Measurements from ENCODE around the gene USH1C.
A peak's percentile ranks its signal among the peaks of the same experiment; 100 is the strongest.

USH1C gene

DNA sequence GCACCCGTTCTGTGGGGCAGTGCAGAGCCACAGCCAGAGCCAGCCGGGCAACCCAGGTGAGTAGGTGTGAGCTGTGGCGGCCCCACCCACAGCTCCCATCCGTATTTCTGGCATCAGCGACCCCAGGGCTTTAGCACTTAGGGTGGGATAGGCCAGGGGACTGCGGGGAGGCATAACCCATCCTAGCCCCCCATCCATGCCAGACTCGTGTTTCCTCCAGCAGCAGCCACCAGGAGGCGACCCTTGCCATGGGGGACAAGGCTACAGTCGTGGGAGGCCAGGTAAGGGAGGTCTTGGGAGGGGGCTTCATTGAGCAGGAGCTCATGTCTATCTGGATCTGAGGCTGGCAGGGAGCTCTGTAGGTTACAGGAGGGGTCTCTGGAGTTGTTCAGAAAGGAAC lies 3.7 kb upstream of the USH1C start:
- peaks cover 11% of the 10 kb centered on the region for H3K4me1 Mint-ChIP-seq
- H3K9me3 Mint-ChIP-seq: no peaks in the 10 kb centered on the region
- H3K27ac Mint-ChIP-seq: no peak overlapping the region
- peaks cover 35% of the 10 kb centered on the region for H3K27me3 Mint-ChIP-seq (ENCODE audit: low read depth)
- peak overlapping the region in 1 of 3 experiments; percentile 72 for H3K4me3 Mint-ChIP-seq
- no peaks in the 10 kb centered on the region for H3K36me3 Mint-ChIP-seq (ENCODE audit: low read depth)
- TF ChIP-seq, protein P1, sequence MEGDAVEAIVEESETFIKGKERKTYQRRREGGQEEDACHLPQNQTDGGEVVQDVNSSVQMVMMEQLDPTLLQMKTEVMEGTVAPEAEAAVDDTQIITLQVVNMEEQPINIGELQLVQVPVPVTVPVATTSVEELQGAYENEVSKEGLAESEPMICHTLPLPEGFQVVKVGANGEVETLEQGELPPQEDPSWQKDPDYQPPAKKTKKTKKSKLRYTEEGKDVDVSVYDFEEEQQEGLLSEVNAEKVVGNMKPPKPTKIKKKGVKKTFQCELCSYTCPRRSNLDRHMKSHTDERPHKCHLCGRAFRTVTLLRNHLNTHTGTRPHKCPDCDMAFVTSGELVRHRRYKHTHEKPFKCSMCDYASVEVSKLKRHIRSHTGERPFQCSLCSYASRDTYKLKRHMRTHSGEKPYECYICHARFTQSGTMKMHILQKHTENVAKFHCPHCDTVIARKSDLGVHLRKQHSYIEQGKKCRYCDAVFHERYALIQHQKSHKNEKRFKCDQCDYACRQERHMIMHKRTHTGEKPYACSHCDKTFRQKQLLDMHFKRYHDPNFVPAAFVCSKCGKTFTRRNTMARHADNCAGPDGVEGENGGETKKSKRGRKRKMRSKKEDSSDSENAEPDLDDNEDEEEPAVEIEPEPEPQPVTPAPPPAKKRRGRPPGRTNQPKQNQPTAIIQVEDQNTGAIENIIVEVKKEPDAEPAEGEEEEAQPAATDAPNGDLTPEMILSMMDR (IDR thresholded peaks at IDR 0.05; ENCODE audit: unreplicated experiment in 3 of 3): peak in 1 of 3 experiments; percentile 0

DNA sequence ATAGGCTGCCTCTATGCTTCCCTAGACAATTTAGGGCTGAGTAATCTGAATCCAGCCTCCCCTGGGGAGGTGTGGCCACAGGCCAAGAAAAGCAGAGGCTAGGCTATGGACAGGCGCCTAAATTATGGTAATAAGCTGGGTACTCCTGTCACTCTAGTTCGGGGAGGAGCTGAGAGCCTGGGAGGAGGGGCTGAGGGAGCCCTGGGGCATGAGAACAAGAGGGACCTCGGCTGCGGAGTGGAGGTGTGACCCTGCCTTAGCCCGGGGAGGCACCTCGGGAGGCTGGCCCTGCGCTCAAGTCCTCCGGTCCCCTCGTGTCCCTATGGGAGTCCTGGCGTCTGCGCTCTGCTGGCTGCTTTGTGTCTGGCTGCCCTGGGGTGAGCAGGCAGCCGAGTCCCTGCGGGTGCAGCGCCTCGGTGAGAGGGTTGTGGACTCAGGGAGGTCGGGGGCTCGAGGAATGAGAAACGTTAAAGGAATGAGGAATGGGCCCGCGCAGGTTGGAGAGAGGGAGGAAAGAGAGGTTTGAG lies 2.9 kb upstream of the USH1C start, which contains the start of gene OTOG:
OTOG (plus strand) TSS at position 209 of the 527 bp plus-strand sequence; CDS start at position 323, 114 bp downstream.
- H3K4me1 Mint-ChIP-seq: peaks cover 16% of the 10 kb centered on the region
- H3K4me3 Mint-ChIP-seq: peak within 1 kb of the TSS; percentile 51 to 72 (median 51)
- no peak within 1 kb of the TSS for H3K27ac Mint-ChIP-seq
- no peaks in the 10 kb centered on the region for H3K9me3 Mint-ChIP-seq
- H3K36me3 Mint-ChIP-seq (ENCODE audit: low read depth): no peaks in the 10 kb centered on the region
- TF ChIP-seq, protein P1 (IDR thresholded peaks at IDR 0.05; ENCODE audit: unreplicated experiment in 3 of 3): no peak
- H3K27me3 Mint-ChIP-seq (ENCODE audit: low read depth): peaks cover 43% of the 10 kb centered on the region

DNA sequence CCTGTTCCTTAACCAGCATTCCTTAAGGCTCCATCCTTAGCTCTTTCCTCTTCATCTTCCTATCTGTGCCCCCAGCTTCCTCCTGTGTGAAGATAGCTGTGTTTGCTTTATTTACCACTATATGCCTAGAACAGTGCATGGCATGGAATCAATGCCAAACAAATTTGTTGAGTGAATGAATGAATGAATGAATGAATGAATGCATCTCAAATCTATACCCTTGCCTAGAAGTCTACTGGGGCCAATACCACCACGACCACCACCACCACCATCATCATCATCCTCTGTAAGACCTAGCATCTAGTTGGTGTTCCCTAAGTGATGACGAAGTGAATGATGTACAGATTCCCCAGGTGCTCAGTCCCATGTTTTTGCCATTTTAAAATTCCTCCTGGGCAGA lies 2.0 kb upstream of the USH1C start:
- H3K36me3 Mint-ChIP-seq (ENCODE audit: low read depth): no peaks in the 10 kb centered on the region

DNA sequence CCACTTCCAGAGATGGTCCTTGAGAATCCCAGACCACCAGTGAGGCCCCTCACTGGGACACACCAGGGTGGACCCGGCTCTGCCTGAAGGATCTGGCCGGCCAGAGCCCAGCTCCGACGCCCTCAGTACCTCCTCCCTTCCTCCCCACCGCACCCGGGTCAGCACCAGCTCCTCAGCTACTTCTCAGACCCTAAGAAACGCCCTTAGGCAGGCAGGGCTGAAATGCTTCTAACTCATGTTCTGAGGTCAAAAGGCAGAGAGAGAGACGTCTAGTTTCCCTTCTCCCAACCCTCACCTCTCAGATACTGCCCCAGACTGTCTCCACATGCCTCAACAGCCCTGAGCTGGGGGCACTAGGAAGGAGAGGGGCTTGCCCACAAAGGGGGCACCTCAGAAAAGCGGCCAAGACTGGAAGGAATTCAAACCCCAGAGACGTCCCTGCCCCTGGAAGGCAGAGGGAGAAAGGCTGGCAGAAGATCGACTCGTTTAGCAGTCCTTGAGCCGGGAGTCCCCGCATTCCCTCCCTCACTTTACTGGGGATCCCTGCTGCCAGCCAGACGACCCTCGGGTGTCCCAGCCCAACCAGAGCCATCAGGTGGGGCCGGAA lies 539 bp downstream of the USH1C start:
- H3K9me3 Mint-ChIP-seq: no peaks in the 10 kb centered on the region
- H3K4me3 Mint-ChIP-seq: peak overlapping the region; percentile 80 to 90 (median 85)
- H3K27ac Mint-ChIP-seq: peak overlapping the region; percentile 67 to 98 (median 76)
- H3K36me3 Mint-ChIP-seq (ENCODE audit: low read depth): no peaks in the 10 kb centered on the region
- H3K4me1 Mint-ChIP-seq: peaks cover 18% of the 10 kb centered on the region
- TF ChIP-seq, protein P1 (IDR thresholded peaks at IDR 0.05; ENCODE audit: unreplicated experiment in 3 of 3): no peak
- H3K27me3 Mint-ChIP-seq (ENCODE audit: low read depth): peaks cover 41% of the 10 kb centered on the region

More for the DNA sequence above, 2.0 kb upstream of the USH1C start:
- no peaks in the 10 kb centered on the region for H3K9me3 Mint-ChIP-seq
- TF ChIP-seq, protein P1 (IDR thresholded peaks at IDR 0.05; ENCODE audit: unreplicated experiment in 3 of 3): no peak
- peaks cover 18% of the 10 kb centered on the region for H3K4me1 Mint-ChIP-seq
- no peak overlapping the region for H3K27ac Mint-ChIP-seq
- H3K27me3 Mint-ChIP-seq (ENCODE audit: low read depth): peaks cover 40% of the 10 kb centered on the region
- H3K4me3 Mint-ChIP-seq: no peak overlapping the region

DNA sequence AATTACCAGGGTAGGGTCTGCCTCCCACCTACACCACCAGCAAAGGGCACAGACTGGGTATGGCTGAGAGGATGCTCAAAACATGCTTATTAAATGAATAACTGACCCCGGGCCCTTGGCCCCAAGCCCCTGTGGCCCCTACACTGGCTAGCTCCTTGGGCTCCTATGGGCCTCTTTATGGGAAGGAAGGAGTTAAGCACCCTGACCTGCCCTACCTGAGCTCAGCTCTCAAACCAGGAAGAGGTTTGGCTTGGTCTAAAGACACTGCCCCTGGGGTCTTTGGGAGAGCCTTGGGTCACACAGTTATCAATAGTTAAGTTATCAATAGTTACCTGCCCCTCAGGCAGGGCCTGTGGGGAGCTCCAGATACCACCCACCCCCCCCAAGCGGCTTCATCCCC lies 1.2 kb downstream of the USH1C start:
- no peaks in the 10 kb centered on the region for H3K9me3 Mint-ChIP-seq
- peak overlapping the region; percentile 87 to 99 (median 98) for H3K27ac Mint-ChIP-seq
- TF ChIP-seq, protein P1 (IDR thresholded peaks at IDR 0.05; ENCODE audit: unreplicated experiment in 3 of 3): no peak
- peaks cover 18% of the 10 kb centered on the region for H3K4me1 Mint-ChIP-seq
- peak overlapping the region in 2 of 3 experiments; percentile 85 to 90 for H3K4me3 Mint-ChIP-seq
- peaks cover 44% of the 10 kb centered on the region for H3K27me3 Mint-ChIP-seq (ENCODE audit: low read depth)
- H3K36me3 Mint-ChIP-seq (ENCODE audit: low read depth): no peaks in the 10 kb centered on the region

DNA sequence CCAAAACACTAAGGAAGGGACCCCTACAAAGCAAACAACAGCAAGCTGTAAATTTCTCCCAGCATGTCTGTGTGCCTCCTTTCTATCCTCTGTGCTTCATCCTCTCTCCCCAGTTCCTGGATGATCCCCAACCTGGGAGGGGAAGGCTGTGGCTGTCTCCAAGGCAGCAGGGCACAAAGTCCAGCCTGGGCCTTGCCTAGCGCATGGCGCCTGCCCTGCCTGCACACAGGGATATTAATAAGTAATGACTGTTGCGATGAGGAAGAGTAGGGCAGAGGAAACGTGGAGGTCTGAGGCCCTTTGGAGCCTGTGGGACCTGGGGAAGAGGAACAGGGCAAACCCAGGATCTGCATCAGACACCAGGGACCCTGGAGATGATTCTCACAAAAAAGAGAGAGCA lies 2.0 kb downstream of the USH1C start:
- H3K4me1 Mint-ChIP-seq: peaks cover 14% of the 10 kb centered on the region
- H3K27me3 Mint-ChIP-seq (ENCODE audit: low read depth): peaks cover 47% of the 10 kb centered on the region
- peak overlapping the region; percentile 87 to 99 (median 98) for H3K27ac Mint-ChIP-seq
- H3K36me3 Mint-ChIP-seq (ENCODE audit: low read depth): no peaks in the 10 kb centered on the region
- TF ChIP-seq, protein P1 (IDR thresholded peaks at IDR 0.05; ENCODE audit: unreplicated experiment in 3 of 3): no peak
- peak overlapping the region; percentile 71 to 90 (median 85) for H3K4me3 Mint-ChIP-seq
- no peaks in the 10 kb centered on the region for H3K9me3 Mint-ChIP-seq

Data from nephron (organoid).